HG02885 (cell line): Measurements from ENCODE around the gene NR3C1.
"Not testable (repeated sequence)": the region's sequence is repeated elsewhere in the genome, so short reads cannot be mapped to it uniquely, and the experiment has no call there.

Experiments
- ATAC-seq: cut with Tn5 transposase; IDR thresholded peaks from one replicate; pipeline ENCODE4 v1.9.1; 2021; ENCODE audit warnings: mild to moderate bottlenecking; ENCODE audit not compliant: unreplicated experiment, poor library complexity

The NR3C1 gene

GRCh38 chr5:143341807-143342570 is 61.5 kb downstream of the NR3C1 start:
- no peak for ATAC-seq

- no peak for ATAC-seq
Measured at GRCh38 chr5:143340891-143341685, 62.4 kb downstream of the NR3C1 start.

- ATAC-seq, result peak; percentile 42
Measured at GRCh38 chr5:143338658-143339366, 64.7 kb downstream of the NR3C1 start.

- no peak for ATAC-seq
Measured at GRCh38 chr5:143337946-143338345, 65.5 kb downstream of the NR3C1 start.

- no peak for ATAC-seq
Measured at GRCh38 chr5:143336485-143336884, 67.0 kb downstream of the NR3C1 start.

- no peak for ATAC-seq
Measured at GRCh38 chr5:143334903-143335302, 68.6 kb downstream of the NR3C1 start.

GRCh38 chr5:143334380-143334779 is 69.1 kb downstream of the NR3C1 start:
- not testable (repeated sequence) for ATAC-seq

- ATAC-seq, result no peak
Measured at GRCh38 chr5:143331956-143332355, 71.5 kb downstream of the NR3C1 start.

GRCh38 chr5:143329843-143330242 is 73.6 kb downstream of the NR3C1 start:
- no peak for ATAC-seq

GRCh38 chr5:143328589-143329220 is 74.8 kb downstream of the NR3C1 start:
- ATAC-seq, result no peak

- ATAC-seq, result not testable (repeated sequence)
Measured at GRCh38 chr5:143325086-143325485, 78.4 kb downstream of the NR3C1 start.

GRCh38 chr5:143322931-143323630 is 80.4 kb downstream of the NR3C1 start:
- not testable (repeated sequence) for ATAC-seq

- ATAC-seq, result no peak
Measured at GRCh38 chr5:143322176-143322575, 81.3 kb downstream of the NR3C1 start.

- no peak for ATAC-seq
Measured at GRCh38 chr5:143319437-143320227, 83.9 kb downstream of the NR3C1 start.

GRCh38 chr5:143318833-143319232 is 84.7 kb downstream of the NR3C1 start:
- no peak for ATAC-seq

GRCh38 chr5:143318270-143318669 is 85.2 kb downstream of the NR3C1 start:
- no peak for ATAC-seq

- ATAC-seq, result no peak
Measured at GRCh38 chr5:143316844-143317631, 86.4 kb downstream of the NR3C1 start.

- no peak for ATAC-seq
Measured at GRCh38 chr5:143316337-143316736, 87.1 kb downstream of the NR3C1 start.
